NCI-H146 (cell line): Measurements from ENCODE around the gene ZNF267.
A peak's percentile ranks its signal among the peaks of the same experiment; 100 is the strongest.
"Not testable (repeated sequence)": the region's sequence is repeated elsewhere in the genome, so short reads cannot be mapped to it uniquely, and the experiment has no call there.

Experiments
- DNase-seq: peaks from one replicate; lab custom pipeline; 2025; lab: John Stamatoyannopoulos, UW

Gene ZNF267

DNA sequence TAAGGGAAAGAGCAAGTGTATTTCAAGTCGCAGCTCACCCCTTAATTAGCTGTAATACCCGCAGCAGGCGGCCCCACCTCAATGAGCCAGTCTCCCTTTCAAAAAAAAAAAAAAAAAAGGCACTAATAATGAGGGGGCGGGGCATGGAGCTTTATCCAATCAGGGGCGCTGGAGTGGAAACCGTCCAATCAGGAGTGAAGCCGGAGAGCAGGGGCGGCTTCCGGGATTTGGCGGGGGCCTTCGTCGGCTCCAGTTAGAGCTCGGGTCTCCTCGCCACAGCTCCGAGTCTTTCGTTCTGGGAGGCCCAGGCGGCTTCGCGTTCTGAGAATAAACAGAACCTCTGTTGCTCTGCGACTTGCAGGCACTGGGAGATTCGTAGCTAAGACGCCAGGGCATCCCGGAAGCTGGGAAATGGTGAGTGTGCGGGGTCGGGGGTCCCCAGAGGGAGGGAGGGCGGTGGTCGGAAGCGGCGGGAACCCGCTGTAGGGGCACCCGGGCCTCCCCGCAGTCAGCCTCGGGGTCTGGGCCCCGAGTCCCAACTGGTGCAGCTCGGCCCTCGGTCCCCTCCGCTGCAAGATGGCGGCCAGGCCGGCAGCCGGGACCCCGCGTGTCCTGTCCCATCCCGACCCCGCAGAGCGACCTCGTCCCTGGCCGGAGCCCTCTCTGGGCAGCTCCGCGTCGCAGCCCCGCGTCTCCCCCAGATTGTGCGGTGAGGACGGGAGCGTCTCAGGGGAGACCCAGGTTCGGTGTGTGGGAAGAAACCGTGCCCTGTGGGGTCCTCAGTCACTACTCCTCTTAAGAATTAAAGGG is at the start of gene ZNF267:
Gene ZNF267, plus strand, starts transcription at position 252 of the 810 bp plus-strand sequence. Its CDS starts 160 bp downstream, at position 412.
- DNase-seq, result peak; percentile 98

DNA sequence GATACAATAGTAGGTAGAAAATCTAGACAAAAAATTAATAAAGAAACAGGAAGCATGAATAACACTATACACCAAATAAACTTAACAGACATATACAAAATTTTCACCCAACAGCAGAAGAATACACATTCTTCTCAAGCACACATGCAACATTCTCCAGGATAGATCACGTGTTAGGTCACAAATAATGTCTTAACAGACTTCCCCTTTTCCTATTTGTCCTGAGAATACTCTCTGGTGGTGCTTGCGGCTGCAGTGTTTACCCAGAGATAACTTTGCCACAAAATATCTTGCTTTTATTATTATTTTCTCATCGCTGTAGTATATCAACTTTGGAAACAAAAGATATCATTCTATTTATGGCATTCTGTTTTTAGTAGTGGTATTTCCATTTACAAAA is 40.6 kb upstream of the ZNF267 start:
- DNase-seq, result no peak

DNA sequence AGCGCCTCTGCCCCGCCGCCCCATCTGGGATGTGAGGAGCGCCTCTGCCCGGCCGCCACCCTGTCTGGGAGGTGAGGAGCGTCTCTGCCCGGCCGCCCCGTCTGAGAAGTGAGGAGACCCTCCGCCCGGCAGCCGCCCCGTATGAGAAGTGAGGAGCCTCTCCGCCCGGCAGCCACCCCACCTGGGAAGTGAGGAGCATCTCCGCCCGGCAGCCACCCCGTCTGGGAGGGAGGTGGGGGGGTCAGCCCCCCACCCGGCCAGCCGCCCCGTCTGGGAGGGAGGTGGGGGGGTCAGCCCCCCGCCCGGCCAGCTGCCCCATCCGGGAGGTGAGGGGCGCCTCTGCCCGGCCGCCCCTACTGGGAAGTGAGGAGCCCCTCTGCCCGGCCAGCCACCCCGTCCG is 37.2 kb upstream of the ZNF267 start:
- DNase-seq, result not testable (repeated sequence)

DNA sequence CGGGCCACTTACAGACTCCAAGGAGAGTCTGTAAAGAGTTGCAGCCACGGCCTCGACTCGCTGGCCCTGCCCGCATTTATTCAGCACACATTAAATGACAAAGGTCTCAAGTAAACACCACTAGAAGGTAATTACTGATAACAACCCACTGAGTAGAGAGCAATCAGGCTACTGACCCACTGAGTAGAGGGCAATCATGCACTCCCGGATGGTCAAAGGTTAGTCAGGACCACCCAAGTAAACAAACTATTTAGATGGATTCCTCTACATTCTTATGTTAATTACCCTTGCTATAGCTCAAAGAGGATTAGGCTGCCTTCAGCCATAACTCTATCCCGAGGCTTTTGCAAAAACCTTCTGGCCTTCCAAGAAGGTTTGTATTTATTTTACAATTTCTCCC is 30.7 kb upstream of the ZNF267 start:
- DNase-seq, result no peak

DNA sequence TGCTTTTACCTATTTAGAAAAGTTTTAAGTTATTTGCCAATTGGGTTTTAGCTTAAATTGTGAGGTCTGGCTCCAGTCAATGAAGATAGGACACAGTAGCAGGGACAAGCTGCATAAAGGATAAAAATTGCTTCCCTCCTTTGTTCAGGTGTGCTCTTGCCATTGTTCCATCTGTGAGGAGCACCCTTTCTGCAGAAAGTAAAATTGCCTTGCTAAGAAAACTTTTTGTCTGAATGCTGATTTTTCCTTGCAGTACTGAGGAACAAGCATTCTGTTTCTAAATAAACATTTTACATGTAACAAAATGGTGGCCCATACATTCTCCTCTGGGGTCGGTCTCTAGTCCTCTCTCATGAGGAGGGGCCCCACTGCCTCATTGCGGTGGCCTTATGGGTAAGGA is 25.0 kb upstream of the ZNF267 start:
- DNase-seq, result not testable (repeated sequence)

DNA sequence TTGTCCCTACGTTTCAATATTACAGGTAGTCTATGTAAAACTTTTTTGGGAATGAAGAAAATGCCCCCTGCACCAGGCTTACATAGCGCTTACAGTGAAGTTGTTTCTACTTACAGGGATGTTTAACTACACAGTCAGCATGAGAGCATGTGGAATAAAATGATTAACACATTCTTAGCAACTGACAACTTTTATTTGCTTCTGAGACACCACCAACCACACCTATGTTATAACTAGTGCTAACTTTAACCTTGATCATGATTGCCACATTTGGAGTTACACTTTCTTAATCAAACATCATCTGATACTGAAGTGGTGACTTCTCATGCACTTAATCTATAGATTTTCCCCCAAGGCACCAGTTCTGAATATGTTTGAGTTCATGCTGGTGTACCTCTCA is 20.3 kb upstream of the ZNF267 start:
- DNase-seq, result no peak

DNA sequence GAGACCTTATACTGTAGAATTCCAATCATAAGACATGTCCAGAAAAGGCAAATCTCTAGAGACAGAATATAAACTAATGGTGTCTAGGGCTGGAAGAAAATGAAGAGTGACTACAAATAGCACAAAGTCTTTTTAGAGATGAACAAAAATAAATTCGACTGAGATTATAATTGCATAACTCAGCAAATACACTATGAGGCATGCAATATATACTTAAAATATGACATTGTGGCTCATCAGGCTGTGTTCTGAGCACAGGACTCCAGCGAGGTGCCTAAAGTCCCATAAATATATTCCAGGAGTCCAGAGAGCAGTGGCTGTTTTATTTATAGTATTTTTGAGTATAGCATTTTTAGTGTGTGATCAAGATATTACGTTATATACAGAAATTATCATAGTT is 13.1 kb upstream of the ZNF267 start:
- no peak for DNase-seq

DNA sequence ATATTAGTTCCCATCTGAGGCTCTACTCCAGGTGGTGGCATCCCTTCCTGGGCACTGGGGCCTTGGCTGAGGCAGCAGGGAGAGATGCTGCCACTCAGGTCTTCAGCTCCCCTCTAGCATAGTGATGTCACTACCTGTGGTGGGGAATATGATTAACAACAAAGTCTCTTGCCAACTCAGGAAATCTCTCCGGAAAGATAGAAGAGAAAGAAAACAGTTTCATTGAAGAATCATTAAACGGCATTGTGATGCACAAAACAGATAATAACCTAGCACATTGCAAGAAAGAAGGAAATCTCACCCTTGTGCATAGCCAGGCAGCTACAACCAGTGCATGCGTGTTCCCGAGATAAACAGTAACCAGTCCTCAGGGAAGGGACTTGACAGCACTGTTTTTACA is 12.2 kb upstream of the ZNF267 start:
- DNase-seq, result no peak

DNA sequence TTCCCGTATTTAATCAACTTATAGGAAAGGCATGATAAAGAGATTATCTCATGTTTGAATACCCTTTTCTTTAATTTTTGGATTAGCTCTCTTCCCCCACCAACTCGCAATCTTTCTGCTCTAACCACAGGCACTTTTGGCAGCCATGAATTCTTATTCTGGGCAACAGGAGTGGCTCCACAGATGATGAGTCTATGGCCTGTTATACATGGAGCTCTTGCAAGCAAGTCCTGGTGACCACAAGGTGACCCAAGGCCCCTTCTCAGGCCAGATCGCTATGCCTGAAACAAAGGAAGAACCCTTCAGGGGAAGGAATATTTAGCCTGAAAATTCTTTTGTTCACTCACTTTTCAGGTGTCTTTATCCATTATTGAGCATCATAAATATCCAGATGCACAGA is 10.8 kb upstream of the ZNF267 start:
- DNase-seq, result no peak

DNA sequence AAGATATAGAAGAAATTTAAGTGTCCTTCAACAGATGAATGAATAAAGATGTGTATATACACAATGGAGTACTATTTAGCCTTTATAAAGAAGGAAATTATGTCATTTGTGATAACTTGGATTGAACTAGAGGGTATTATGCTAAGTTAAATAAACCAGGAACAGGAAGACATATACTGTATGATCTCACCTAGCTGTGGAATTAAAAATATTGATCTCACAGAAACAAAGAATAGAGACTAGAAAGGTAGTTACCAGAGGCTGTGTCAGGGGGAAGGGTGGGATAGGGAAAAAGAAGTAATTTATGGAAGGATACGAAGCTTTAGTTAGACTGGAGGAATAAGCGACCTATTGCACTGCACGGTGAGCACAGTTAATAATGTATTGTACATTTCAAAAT is 5.4 kb upstream of the ZNF267 start:
- DNase-seq, result no peak

DNA sequence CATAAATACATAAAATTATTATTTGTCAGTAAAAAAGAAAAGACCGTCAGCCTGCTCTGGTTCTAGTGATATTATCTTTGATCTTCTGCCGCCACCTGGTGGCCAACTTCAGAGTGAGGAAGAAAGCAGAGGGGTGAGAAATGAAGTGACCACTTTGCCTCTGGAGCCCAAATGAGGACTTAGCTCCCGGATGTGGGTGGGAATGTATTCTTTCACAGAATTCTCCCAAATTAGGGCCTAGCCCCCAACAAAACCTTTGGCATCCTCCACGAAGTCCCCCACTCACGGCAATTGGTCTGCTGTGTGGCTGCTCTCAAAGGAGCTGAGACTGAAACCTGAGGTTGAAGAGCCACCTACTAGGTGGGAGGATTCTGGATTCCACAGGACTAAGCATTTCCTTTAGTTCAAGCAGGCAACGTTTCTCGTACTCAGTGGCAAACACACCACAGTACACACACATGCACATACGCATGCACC is 4.9 kb upstream of the ZNF267 start:
- peak; percentile 77 for DNase-seq

DNA sequence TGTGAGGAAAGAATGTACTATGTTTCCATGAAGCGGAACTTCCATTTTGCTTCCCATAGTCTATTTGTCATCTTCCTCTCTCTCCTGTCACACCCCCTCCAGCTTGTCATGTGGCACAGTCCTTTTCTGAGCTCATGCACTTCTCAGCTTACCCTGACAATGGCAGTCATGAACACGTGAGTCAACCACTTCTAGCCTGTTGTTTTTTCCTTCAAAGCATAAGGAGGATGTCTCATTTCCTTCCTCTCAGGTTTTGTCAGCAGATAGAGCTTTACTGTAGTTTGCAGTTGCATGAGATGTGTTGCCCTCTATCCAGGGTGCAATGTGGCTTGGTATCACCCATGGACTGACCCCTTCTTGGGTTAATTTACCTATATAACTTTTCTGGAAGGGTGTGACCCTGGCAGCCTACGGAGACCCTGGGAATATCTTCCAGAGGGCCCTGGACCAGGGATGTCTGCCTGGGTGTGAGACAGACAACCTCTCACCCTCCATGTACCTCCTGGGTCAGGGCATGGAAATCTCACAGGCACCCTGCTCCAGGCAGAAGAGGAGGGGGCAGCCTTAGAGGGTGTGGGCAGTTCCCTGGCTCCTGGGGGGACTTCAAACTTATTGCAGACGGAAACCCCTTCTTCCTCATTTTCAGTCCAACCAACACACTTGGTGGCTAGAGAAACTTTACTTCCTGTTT is 4.0 kb upstream of the ZNF267 start:
- DNase-seq, result no peak

DNA sequence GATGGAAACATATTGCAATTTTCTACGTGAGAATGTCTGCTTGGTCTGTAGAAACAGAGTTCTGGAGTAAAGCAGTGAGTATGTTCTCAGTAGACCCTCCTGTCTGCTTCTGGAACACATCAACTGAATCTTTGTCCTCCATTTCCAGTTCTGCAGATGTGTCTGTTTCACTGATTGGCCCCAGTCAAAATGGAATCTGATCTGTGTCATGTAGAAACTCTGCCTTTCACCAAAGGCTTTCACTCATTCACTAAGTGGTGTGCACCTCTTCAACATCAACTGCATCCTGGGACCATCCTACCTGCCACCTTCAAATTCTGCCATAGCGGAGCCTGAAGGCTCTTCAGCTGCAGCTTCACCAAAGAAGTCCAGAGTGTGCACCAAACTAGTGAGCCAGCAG is 2.8 kb upstream of the ZNF267 start:
- DNase-seq, result no peak

DNA sequence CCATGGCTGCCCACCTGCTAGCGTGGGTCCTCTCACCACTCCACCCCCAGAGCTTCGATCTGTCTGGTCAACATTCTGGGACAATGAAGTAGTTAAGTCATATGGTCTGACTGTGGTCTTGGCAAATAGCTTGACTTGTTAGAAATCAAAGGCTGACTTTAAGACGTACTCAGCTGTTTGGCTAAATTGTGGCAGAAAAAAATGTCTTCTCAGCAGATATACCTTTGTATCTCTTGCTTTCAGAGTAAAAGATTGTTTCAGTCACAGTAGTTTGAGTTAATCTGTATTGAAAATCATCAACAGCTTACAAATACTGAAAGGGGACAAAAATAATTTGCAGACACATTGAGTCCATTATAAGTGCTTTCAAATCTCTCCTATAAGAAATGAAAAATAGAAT is 2.1 kb upstream of the ZNF267 start:
- no peak for DNase-seq

DNA sequence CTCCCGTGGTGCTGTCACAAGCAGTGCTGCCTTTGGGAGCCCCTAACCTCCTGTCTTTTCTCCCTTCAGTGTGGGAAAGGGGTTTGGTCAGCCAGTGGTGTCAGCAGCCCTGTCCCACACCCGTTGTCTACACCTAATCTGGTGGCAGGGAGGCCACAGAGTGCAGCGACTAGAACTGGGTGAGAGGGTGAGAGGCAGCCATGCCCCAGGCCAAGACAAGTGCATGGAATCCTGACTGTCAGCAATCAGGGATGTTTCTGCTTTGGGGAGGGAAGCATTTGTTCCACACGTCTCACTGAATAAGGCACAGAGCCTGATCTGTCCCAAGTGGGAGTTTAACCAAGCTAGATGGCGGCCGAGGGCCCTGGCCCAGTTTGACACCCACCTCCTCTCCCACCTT is 1.4 kb upstream of the ZNF267 start:
- no peak for DNase-seq

DNA sequence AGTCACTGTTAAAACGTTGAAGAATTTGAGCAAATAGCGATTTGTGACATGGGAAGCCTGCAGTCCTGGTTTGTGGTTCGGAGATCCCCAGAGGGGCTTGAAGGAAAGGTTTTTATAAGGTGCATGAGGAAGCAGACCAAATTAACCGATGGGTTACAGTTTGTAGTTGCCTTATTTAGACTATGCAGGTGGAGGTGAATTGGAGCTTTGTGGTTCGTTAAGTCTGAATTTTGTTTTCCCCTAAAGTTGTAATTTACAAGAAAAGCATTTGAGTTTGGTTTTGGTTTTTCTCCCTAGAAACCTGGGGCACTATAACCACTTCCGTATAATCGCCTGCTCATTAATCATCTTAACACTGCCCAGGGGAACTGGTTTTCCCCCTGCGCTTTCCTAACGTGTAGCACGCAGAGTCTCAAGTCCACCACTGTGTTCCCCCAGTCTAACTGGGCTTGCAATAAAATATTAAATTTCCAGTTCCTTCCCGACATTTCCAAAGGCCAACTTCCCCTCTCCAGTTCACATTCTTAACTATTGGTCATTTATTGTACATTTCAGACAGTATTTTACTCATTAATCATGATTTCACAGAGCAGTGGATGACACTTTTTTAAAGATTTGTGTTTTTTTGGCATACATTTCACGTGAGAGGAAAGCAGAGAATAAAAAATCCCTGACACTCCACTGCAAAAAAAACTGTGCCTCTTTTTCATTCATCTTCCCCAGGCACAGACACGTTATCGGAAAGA is 932 bp downstream of the ZNF267 start:
- peak; percentile 41 for DNase-seq

DNA sequence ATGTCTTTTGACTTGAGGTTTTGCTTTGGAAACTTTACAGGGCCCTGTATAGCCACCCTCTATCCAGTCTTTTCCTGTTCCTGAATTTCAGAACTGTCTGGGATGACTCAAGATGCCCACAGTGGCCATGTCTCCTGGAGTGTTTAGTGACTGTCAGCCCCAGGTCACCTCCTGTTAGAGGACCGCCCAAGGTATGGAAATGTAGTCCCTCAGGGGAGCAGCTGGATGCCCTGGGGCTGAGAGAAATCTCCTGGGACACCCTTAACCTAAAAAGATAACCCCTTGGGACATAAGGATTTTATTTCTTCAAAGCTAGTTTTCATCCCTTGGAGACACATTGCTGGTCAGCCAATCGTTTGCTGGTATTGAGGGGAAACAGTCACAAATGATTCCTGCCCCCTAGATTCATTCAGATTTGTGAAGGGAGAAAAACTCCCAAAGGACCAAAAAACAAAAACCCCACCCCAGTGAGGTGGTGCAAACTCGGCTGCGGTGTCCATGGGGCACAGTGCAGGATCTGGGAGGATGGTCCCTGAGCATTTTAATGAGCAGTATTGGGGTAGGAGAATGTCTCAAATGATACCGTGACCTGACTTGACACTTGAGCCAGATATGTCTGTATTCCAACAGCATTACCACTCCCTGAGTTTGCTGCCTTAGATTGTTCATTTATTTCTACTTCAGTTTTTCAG is 1.7 kb downstream of the ZNF267 start:
- DNase-seq, result no peak

DNA sequence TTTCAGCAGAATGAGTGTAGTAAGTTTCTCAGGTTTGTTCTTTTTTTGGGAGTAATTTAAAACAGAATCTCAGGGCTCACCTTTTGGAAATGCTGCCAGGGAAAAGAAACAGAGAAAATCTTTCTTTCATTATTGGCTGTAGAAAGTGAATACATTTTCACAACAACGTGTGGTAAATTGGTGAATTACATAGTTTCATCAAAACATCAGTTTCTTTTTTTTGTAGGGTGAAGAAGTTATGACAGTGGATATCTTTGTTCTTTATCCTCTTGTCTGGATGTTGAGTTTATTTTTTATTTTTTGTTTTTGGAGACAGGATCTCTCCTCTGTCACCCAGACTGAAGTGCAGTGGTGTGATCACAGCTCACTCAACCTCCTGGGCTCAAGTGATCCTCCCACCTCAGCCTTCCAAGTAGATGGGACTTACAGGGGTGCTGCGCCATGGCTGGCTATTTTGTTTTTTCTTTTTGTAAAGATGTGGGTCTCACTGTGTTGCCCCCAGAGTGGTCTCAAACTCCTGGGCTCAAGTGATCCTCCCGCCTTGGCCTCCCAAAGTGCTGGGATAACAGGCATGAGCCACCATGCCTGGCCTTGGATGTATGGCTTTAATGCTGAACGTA is 2.4 kb downstream of the ZNF267 start:
- no peak for DNase-seq

DNA sequence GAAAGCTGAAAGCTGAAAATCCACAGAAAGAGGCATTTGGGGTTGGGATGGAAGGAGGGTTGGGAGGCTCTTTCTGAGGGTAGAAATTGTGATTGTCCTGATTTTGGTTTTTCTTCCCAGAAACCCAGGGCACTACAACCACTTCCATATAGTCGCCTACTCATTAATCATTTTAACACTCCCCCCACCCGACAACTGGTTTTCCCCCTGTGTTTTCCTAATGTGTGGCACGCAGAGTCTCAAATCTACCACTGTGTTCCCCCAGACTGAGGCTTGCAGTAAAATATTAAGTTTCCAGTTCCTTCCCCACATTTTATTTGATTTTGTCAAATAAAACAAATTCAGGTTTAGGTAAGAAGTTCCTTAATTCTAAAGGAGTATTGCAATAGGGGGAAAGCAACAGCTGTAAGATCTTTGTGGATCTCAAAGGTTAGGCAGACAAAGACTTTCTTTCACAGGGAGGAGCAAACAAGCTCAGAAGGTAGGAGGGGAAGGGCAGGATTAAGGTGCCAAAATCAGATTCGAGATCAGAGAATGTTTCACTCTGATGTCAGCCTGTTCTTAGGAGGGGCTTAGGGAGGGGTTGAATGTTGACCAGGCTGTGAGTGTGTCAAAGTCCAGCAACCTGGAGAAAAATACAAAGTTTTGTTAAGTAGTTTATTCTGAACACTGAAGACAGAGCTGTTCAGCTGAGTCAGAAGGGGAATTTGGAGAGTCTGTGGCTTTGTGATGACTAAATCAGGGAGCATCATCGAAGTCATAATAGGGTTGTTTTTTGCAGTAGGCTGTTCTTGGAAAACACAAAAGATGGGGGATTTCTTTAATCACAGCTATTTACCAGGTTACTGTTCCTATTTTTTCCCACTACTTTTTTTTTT is 3.6 kb downstream of the ZNF267 start:
- no peak for DNase-seq

DNA sequence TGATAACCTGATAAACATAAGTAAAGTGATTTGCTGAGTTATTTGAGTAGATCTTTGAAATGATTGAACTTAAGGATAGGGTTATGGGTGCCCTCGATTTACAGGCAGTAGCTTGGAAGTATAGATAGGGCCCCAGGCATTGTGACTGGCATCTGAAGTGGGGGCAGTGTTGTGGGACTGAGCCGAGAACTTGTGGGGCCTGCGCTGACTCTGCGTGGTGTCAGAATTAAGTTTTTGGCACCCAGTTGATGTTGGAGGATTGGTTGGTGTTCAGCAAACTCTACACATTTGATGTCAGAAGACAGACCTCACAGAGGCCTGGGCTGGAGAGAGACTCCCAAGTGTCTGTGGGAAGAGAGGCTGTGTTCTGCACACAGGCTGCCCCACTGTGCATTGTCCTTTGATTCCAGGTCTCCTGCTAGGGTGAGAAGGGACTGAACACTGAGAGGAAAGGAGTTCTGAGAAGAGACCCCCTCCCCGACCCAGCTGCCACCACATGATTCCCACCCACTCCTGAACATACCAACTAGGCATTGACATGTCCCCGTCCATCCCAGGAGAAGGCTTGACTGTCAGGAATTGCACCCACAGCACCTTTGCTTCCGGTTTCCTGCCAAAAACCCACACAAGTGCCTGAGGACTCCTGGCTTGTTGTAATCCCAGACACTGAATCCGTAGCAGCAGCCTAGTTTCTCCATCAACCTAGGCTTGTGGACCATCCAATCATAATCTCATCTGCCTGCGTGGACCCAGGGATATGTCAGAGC is 4.5 kb downstream of the ZNF267 start:
- no peak for DNase-seq
